ENCODE data around the gene LRRC43.

LRRC43 gene

GRCh38 chr12:122137681-122138080 is 45.2 kb upstream of the LRRC43 start:
- no peaks in the 10 kb centered on the region for H3K79me1 ChIP-seq (ENCODE audit: low read length)
- H4K91ac ChIP-seq (ENCODE audit: low read depth, low read length) = no peak overlapping the region

GRCh38 chr12:122138181-122138580 is 44.7 kb upstream of the LRRC43 start:
- no peak overlapping the region for H3K4me2 ChIP-seq (ENCODE audit: low read length)
- H2BK5ac ChIP-seq (ENCODE audit: low read depth, low read length, poor library complexity) = no peak overlapping the region
- no peaks in the 10 kb centered on the region for H3K79me1 ChIP-seq (ENCODE audit: low read length)
- no peak overlapping the region for H4K8ac ChIP-seq (ENCODE audit: low read depth, low read length)
- H3K9ac ChIP-seq (ENCODE audit: low read length) = peak overlapping the region; percentile 20
- H3K36me3 ChIP-seq (ENCODE audit: control insufficient read depth in 1 of 2, insufficient read depth in 2 of 2, low read length in 2 of 2) = peaks cover 45 to 51% of the 10 kb centered on the region in 2 experiments
- no peak overlapping the region for H4K12ac ChIP-seq (ENCODE audit: low read depth, low read length)
- no peak overlapping the region for H3K14ac ChIP-seq (ENCODE audit: low read length)
- no peak overlapping the region for H3K4ac ChIP-seq (ENCODE audit: low read depth, low read length)
- no peak overlapping the region for H2BK12ac ChIP-seq (ENCODE audit: low read length)
- H2AK5ac ChIP-seq (ENCODE audit: low read length) = no peak overlapping the region
- WGBS (ENCODE audit: extremely low coverage, insufficient coverage, insufficient read length) = no CpG with 5 or more reads among the region's 11 CpGs
- no peak overlapping the region for H3K18ac ChIP-seq (ENCODE audit: low read length)
- no peaks in the 10 kb centered on the region for H3K4me1 ChIP-seq (ENCODE audit: control insufficient read depth in 1 of 2, insufficient read depth in 2 of 2, low read length in 2 of 2)
- H4K91ac ChIP-seq (ENCODE audit: low read depth, low read length) = no peak overlapping the region
- H3K9me3 ChIP-seq (ENCODE audit: insufficient read depth, low read depth, low read length) = peaks cover 20% of the 10 kb centered on the region
- no peak overlapping the region for H3K4me3 ChIP-seq (ENCODE audit: low read depth, low read length)
- no peak for DNase-seq
- no peak overlapping the region for H2BK120ac ChIP-seq (ENCODE audit: insufficient read depth, low read length, poor library complexity)
- H3K27me3 ChIP-seq (ENCODE audit: insufficient read depth, low read length) = no peaks in the 10 kb centered on the region
- H3K27ac ChIP-seq (ENCODE audit: low read depth, low read length) = no peak overlapping the region
- no peak overlapping the region for H3K23ac ChIP-seq (ENCODE audit: low read length)
- H3K79me2 ChIP-seq (ENCODE audit: control insufficient read depth, insufficient read depth, low read length, poor library complexity) = no peaks in the 10 kb centered on the region
- H2AFZ ChIP-seq (ENCODE audit: insufficient read depth, low read length, poor library complexity) = no peak overlapping the region

More at GRCh38 chr12:122137681-122138080, 45.2 kb upstream of the LRRC43 start:
- DNase-seq = peak; percentile 76 to 81
- Histone ChIP-seq H4K8ac (ENCODE audit: low read depth, low read length) (no peak overlapping the region), H2BK5ac (ENCODE audit: low read depth, low read length, poor library complexity) (no peak overlapping the region), H2BK12ac (ENCODE audit: low read length) (no peak overlapping the region), H3K36me3 (ENCODE audit: control insufficient read depth in 1 of 2, insufficient read depth in 2 of 2, low read length in 2 of 2) (peaks cover 43 to 51% of the 10 kb centered on the region in 2 experiments), H2AFZ (ENCODE audit: insufficient read depth, low read length, poor library complexity) (no peak overlapping the region), H3K4ac (ENCODE audit: low read depth, low read length) (no peak overlapping the region), H3K4me1 (ENCODE audit: control insufficient read depth in 1 of 2, insufficient read depth in 2 of 2, low read length in 2 of 2) (no peaks in the 10 kb centered on the region), H2BK120ac (ENCODE audit: insufficient read depth, low read length, poor library complexity) (no peak overlapping the region), H3K4me2 (ENCODE audit: low read length) (no peak overlapping the region), H3K4me3 (ENCODE audit: low read depth, low read length) (no peak overlapping the region), H3K23ac (ENCODE audit: low read length) (no peak overlapping the region), H3K9me3 (ENCODE audit: insufficient read depth, low read depth, low read length) (peaks cover 15% of the 10 kb centered on the region), H4K12ac (ENCODE audit: low read depth, low read length) (no peak overlapping the region), H3K27me3 (ENCODE audit: insufficient read depth, low read length) (no peaks in the 10 kb centered on the region), H3K14ac (ENCODE audit: low read length) (no peak overlapping the region), H3K27ac (ENCODE audit: low read depth, low read length) (no peak overlapping the region), H3K18ac (ENCODE audit: low read length) (no peak overlapping the region), H3K9ac (ENCODE audit: low read length) (no peak overlapping the region), H2AK5ac (ENCODE audit: low read length) (no peak overlapping the region), H3K79me2 (ENCODE audit: control insufficient read depth, insufficient read depth, low read length, poor library complexity) (no peaks in the 10 kb centered on the region)
- no CpG with 5 or more reads among the region's 11 CpGs for WGBS (ENCODE audit: extremely low coverage, insufficient coverage, insufficient read length)

GRCh38 chr12:122138616-122139015 is 44.3 kb upstream of the LRRC43 start:
- Histone ChIP-seq H4K8ac (ENCODE audit: low read depth, low read length) (no peak overlapping the region), H3K4me1 (ENCODE audit: control insufficient read depth in 1 of 2, insufficient read depth in 2 of 2, low read length in 2 of 2) (no peaks in the 10 kb centered on the region), H3K9ac (ENCODE audit: low read length) (no peak overlapping the region), H3K9me3 (ENCODE audit: insufficient read depth, low read depth, low read length) (peaks cover 21% of the 10 kb centered on the region), H2BK5ac (ENCODE audit: low read depth, low read length, poor library complexity) (no peak overlapping the region), H4K12ac (ENCODE audit: low read depth, low read length) (no peak overlapping the region), H3K36me3 (ENCODE audit: control insufficient read depth in 1 of 2, insufficient read depth in 2 of 2, low read length in 2 of 2) (peaks cover 43 to 46% of the 10 kb centered on the region in 2 experiments), H3K18ac (ENCODE audit: low read length) (no peak overlapping the region), H4K91ac (ENCODE audit: low read depth, low read length) (no peak overlapping the region), H2BK12ac (ENCODE audit: low read length) (no peak overlapping the region), H3K23ac (ENCODE audit: low read length) (no peak overlapping the region), H3K79me1 (ENCODE audit: low read length) (no peaks in the 10 kb centered on the region), H2BK120ac (ENCODE audit: insufficient read depth, low read length, poor library complexity) (no peak overlapping the region), H3K14ac (ENCODE audit: low read length) (no peak overlapping the region), H3K4me3 (ENCODE audit: low read depth, low read length) (no peak overlapping the region), H3K79me2 (ENCODE audit: control insufficient read depth, insufficient read depth, low read length, poor library complexity) (no peaks in the 10 kb centered on the region), H3K27me3 (ENCODE audit: insufficient read depth, low read length) (no peaks in the 10 kb centered on the region), H2AFZ (ENCODE audit: insufficient read depth, low read length, poor library complexity) (no peak overlapping the region), H3K4ac (ENCODE audit: low read depth, low read length) (no peak overlapping the region), H2AK5ac (ENCODE audit: low read length) (no peak overlapping the region), H3K27ac (ENCODE audit: low read depth, low read length) (no peak overlapping the region), H3K4me2 (ENCODE audit: low read length) (no peak overlapping the region)
- no peak for DNase-seq
- no CpG with 5 or more reads among the region's 11 CpGs for WGBS (ENCODE audit: extremely low coverage, insufficient coverage, insufficient read length)

- peaks cover 21% of the 10 kb centered on the region for H3K9me3 ChIP-seq (ENCODE audit: insufficient read depth, low read depth, low read length)
- H2BK12ac ChIP-seq (ENCODE audit: low read length) = no peak overlapping the region
- no peak overlapping the region for H4K12ac ChIP-seq (ENCODE audit: low read depth, low read length)
- H3K4me2 ChIP-seq (ENCODE audit: low read length) = no peak overlapping the region
- H2BK5ac ChIP-seq (ENCODE audit: low read depth, low read length, poor library complexity) = no peak overlapping the region
- no CpG with 5 or more reads among the region's 15 CpGs for WGBS (ENCODE audit: extremely low coverage, insufficient coverage, insufficient read length)
- H3K27ac ChIP-seq (ENCODE audit: low read depth, low read length) = no peak overlapping the region
- H4K91ac ChIP-seq (ENCODE audit: low read depth, low read length) = no peak overlapping the region
- H2AK5ac ChIP-seq (ENCODE audit: low read length) = no peak overlapping the region
- H3K14ac ChIP-seq (ENCODE audit: low read length) = no peak overlapping the region
- H3K79me1 ChIP-seq (ENCODE audit: low read length) = no peaks in the 10 kb centered on the region
- H3K4me3 ChIP-seq (ENCODE audit: low read depth, low read length) = no peak overlapping the region
- no peak overlapping the region for H2BK120ac ChIP-seq (ENCODE audit: insufficient read depth, low read length, poor library complexity)
- no peak overlapping the region for H3K9ac ChIP-seq (ENCODE audit: low read length)
- no peak overlapping the region for H3K4ac ChIP-seq (ENCODE audit: low read depth, low read length)
- no peaks in the 10 kb centered on the region for H3K4me1 ChIP-seq (ENCODE audit: control insufficient read depth in 1 of 2, insufficient read depth in 2 of 2, low read length in 2 of 2)
- H3K36me3 ChIP-seq (ENCODE audit: control insufficient read depth in 1 of 2, insufficient read depth in 2 of 2, low read length in 2 of 2) = peaks cover 42 to 43% of the 10 kb centered on the region in 2 experiments
- no peaks in the 10 kb centered on the region for H3K27me3 ChIP-seq (ENCODE audit: insufficient read depth, low read length)
- H3K18ac ChIP-seq (ENCODE audit: low read length) = no peak overlapping the region
- no peaks in the 10 kb centered on the region for H3K79me2 ChIP-seq (ENCODE audit: control insufficient read depth, insufficient read depth, low read length, poor library complexity)
- no peak overlapping the region for H4K8ac ChIP-seq (ENCODE audit: low read depth, low read length)
- DNase-seq = no peak
- H3K23ac ChIP-seq (ENCODE audit: low read length) = no peak overlapping the region
- no peak overlapping the region for H2AFZ ChIP-seq (ENCODE audit: insufficient read depth, low read length, poor library complexity)
These were observed 43.7 kb upstream of the LRRC43 start for GRCh38 chr12:122139266-122139665.
